Liver (tissue), 9 donors: ENCODE data around the gene DHX9. TPM values are rescaled to one million over a fixed set of nuclear protein-coding genes. Genes with fewer than 3 reads are reported as not detected.

ENCODE experiments used
- DNase-seq: peaks from one replicate; pipeline ENCODE4 v3.0.0-alpha.2; 2017; ENCODE audit warnings: low spot score
- H3K27ac ChIP-seq, 2 donors: one replicate each; pipeline ENCODE4 v1.7.0; 2013; ENCODE audit warnings: inconsistent platforms in 2 of 2, low read length in 2 of 2, control low read depth in 1 of 2, low read depth in 1 of 2, mild to moderate bottlenecking in 1 of 2
- H3K27me3 ChIP-seq, 4 donors: one replicate each; pipeline versions ENCODE4 v1.6.1 to v1.7.0; 2013; ENCODE audit warnings: low read length in 3 of 4, inconsistent platforms in 1 of 4, mild to moderate bottlenecking in 1 of 4, moderate library complexity in 1 of 4; ENCODE audit not compliant: control insufficient read depth in 4 of 4, insufficient read depth in 4 of 4
- H3K36me3 ChIP-seq, 4 donors: one replicate each; pipeline versions ENCODE4 v1.6.1 to v1.7.0; 2013; ENCODE audit warnings: low read length in 3 of 4, mild to moderate bottlenecking in 3 of 4, low read depth in 1 of 4, moderate library complexity in 1 of 4; ENCODE audit not compliant: control insufficient read depth in 4 of 4, insufficient read depth in 3 of 4
- H3K4me1 ChIP-seq, 4 donors: one replicate each; pipeline versions ENCODE4 v1.6.1 to v1.7.0; 2013; ENCODE audit warnings: low read length in 3 of 4, mild to moderate bottlenecking in 3 of 4, moderate library complexity in 1 of 4; ENCODE audit not compliant: control insufficient read depth in 4 of 4, insufficient read depth in 4 of 4
- H3K4me3 ChIP-seq, 3 donors: one replicate each; pipeline versions ENCODE4 v1.6.1 to v1.7.0; 2013; ENCODE audit warnings: low read length in 3 of 3, control low read depth in 1 of 3, low read depth in 1 of 3, mild to moderate bottlenecking in 1 of 3
- H3K9ac ChIP-seq, 2 donors: one replicate each; pipeline ENCODE4 v1.7.0; 2013; ENCODE audit warnings: low read length in 2 of 2, mild to moderate bottlenecking in 2 of 2, moderate library complexity in 2 of 2, control low read depth in 1 of 2, low read depth in 1 of 2
- H3K9me3 ChIP-seq, 4 donors: one replicate each; pipeline versions ENCODE4 v1.6.1 to v1.7.0; 2013; ENCODE audit warnings: low read length in 3 of 4; ENCODE audit not compliant: control insufficient read depth in 4 of 4
- ATF3 ChIP-seq: IDR thresholded peaks from 2 replicates; pipeline ENCODE4 v1.6.1; 2016; ENCODE audit warnings: antibody characterized with exemption
- CTCF ChIP-seq: fragments of 150-350 bp; IDR thresholded peaks from 2 replicates; pipeline ENCODE4 v1.5.1; 2017; ENCODE audit warnings: improper control_type of control experiment, low read depth, low read length; ENCODE audit not compliant: missing input control
- EGR1 ChIP-seq, 2 donors: IDR thresholded peaks; 2 replicates each; pipeline ENCODE4 v1.6.1; 2016 to 2018; ENCODE audit warnings: antibody characterized with exemption in 2 of 2, low read depth in 2 of 2
- FOXA1 ChIP-seq: IDR thresholded peaks from 2 replicates; pipeline ENCODE4 v1.6.1; 2016; ENCODE audit warnings: antibody characterized with exemption
- FOXA2 ChIP-seq: IDR thresholded peaks from 2 replicates; pipeline ENCODE4 v1.6.1; 2016; ENCODE audit warnings: antibody characterized with exemption
- GABPA ChIP-seq, 2 donors: IDR thresholded peaks in 1 of 2; conservative IDR thresholded peaks in 1 of 2; 2 replicates each; pipeline ENCODE4 v1.6.1; 2016; ENCODE audit warnings: antibody characterized with exemption in 2 of 2, mild to moderate bottlenecking in 1 of 2, moderate library complexity in 1 of 2
- HNF4A ChIP-seq, 2 donors: conservative IDR thresholded peaks; 2 replicates each; pipeline ENCODE4 v1.6.1; 2016; ENCODE audit warnings: antibody characterized with exemption in 2 of 2, mild to moderate bottlenecking in 2 of 2
- HNF4G ChIP-seq: IDR thresholded peaks from 2 replicates; pipeline ENCODE4 v1.6.1; 2016; ENCODE audit warnings: antibody characterized with exemption
- JUND ChIP-seq, 2 donors: IDR thresholded peaks; 2 replicates each; pipeline ENCODE4 v1.6.1; 2016; ENCODE audit warnings: antibody characterized with exemption in 2 of 2
- MAX ChIP-seq: IDR thresholded peaks from 2 replicates; pipeline ENCODE4 v1.6.1; 2016; ENCODE audit warnings: antibody characterized with exemption
- NR2F2 ChIP-seq: IDR thresholded peaks from 2 replicates; pipeline ENCODE4 v1.6.1; 2016; ENCODE audit warnings: antibody characterized with exemption
- RAD21 ChIP-seq, 2 donors: IDR thresholded peaks; 2 replicates each; pipeline ENCODE4 v1.6.1; 2016; ENCODE audit warnings: antibody characterized with exemption in 2 of 2, mild to moderate bottlenecking in 2 of 2
- RXRA ChIP-seq, 2 donors: IDR thresholded peaks; 2 replicates each; pipeline ENCODE4 v1.6.1; 2017 to 2018; ENCODE audit warnings: antibody characterized with exemption in 2 of 2, mild to moderate bottlenecking in 1 of 2
- SP1 ChIP-seq: IDR thresholded peaks from 2 replicates; pipeline ENCODE4 v1.6.1; 2018; ENCODE audit warnings: antibody characterized with exemption, mild to moderate bottlenecking
- TAF1 ChIP-seq: conservative IDR thresholded peaks from 2 replicates; pipeline ENCODE4 v1.6.1; 2016; ENCODE audit warnings: antibody characterized with exemption, mild to moderate bottlenecking
- YY1 ChIP-seq: IDR thresholded peaks from 2 replicates; pipeline ENCODE4 v1.6.1; 2016; ENCODE audit warnings: antibody characterized with exemption, mild to moderate bottlenecking
- ZBTB33 ChIP-seq: IDR thresholded peaks from 2 replicates; pipeline ENCODE4 v1.6.1; 2016; ENCODE audit warnings: antibody characterized with exemption
- WGBS: extraction: QIAGEN DNeasy Blood & Tissue Kit; methylation state at CpG from one replicate; pipeline ENCODE4 v1.1.7; 2013; 5-methylcytosine and 5-hydroxymethylcytosine counted together
- polyA plus RNA-seq, 2 donors: library from polyadenylated mRNA; stranded (reverse) in 1 of 2; unstranded in 1 of 2; fragments of 200-250 nt in 1 of 2; fragments of >200 nt in 1 of 2; fragmentation: Nextera tagmentation in 1 of 2; extraction: Ambion mirVana in 1 of 2; gene quantifications; one replicate each; pipeline versions ENCODE4 v1.2.1 to v1.2.3, GENCODE V29; 2013 to 2015
- total RNA-seq, 2 donors: library from RNA; depleted of rRNA; stranded (reverse); fragments of >200 nt; gene quantifications; one replicate each; pipeline ENCODE4 v1.2.3, GENCODE V29; 2014
- TF ChIP-seq, protein P1 (sequence below): IDR thresholded peaks from 2 replicates; pipeline ENCODE4 v1.6.1; 2016; ENCODE audit warnings: antibody characterized with exemption, mild to moderate bottlenecking
- donor health status: healthy.
- donor health status: healthy.
- donor health status: healthy.
- donor health status: healthy.
- donor health status: healthy.

Gene DHX9
- total and polyA plus RNA-seq, 4 donors, result 23.1 to 108 (median 47.3) TPM

DNA sequence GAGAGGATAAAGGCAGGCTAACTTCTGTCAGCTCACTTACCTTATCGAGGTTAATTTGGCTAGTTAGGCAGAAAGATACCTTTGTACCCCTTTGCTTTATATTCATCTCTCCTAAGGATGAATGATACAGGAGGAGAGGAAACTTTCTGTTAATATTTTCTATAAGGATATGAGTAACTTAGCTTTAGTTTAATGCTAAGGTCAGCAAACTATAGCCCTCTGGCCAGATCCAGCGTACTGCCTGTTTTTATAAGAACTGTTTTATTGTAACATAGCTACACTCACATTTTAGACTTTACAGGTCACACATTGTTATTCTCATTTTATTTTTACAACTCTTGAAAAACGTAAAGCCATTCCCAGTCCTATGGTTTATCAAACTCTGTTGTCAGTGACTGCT, 18.1 kb downstream of the DHX9 start:
- H3K27me3 ChIP-seq, result no peaks in the 10 kb centered on the region
- H3K9ac ChIP-seq, result no peak overlapping the region
- no peak overlapping the region for H3K27ac ChIP-seq
- TF ChIP-seq RAD21 (IDR thresholded peaks at IDR 0.05), result no peak
- no peak for TF ChIP-seq HNF4G
- TF ChIP-seq GABPA (IDR thresholded peaks at IDR 0.05 in 1 of 2, conservative IDR thresholded peaks at IDR 0.05 in 1 of 2), result no peak
- TF ChIP-seq JUND (IDR thresholded peaks at IDR 0.05), result no peak
- TF ChIP-seq FOXA2, result no peak
- TF ChIP-seq, protein P1, sequence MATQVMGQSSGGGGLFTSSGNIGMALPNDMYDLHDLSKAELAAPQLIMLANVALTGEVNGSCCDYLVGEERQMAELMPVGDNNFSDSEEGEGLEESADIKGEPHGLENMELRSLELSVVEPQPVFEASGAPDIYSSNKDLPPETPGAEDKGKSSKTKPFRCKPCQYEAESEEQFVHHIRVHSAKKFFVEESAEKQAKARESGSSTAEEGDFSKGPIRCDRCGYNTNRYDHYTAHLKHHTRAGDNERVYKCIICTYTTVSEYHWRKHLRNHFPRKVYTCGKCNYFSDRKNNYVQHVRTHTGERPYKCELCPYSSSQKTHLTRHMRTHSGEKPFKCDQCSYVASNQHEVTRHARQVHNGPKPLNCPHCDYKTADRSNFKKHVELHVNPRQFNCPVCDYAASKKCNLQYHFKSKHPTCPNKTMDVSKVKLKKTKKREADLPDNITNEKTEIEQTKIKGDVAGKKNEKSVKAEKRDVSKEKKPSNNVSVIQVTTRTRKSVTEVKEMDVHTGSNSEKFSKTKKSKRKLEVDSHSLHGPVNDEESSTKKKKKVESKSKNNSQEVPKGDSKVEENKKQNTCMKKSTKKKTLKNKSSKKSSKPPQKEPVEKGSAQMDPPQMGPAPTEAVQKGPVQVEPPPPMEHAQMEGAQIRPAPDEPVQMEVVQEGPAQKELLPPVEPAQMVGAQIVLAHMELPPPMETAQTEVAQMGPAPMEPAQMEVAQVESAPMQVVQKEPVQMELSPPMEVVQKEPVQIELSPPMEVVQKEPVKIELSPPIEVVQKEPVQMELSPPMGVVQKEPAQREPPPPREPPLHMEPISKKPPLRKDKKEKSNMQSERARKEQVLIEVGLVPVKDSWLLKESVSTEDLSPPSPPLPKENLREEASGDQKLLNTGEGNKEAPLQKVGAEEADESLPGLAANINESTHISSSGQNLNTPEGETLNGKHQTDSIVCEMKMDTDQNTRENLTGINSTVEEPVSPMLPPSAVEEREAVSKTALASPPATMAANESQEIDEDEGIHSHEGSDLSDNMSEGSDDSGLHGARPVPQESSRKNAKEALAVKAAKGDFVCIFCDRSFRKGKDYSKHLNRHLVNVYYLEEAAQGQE, result no peak
- TF ChIP-seq ATF3, result no peak
- TF ChIP-seq RXRA (IDR thresholded peaks at IDR 0.05), result no peak
- TF ChIP-seq CTCF, result no peak
- H3K4me1 ChIP-seq, result peaks cover 0 to 5% (median 0%) of the 10 kb centered on the region in 4 donors
- no peak for DNase-seq
- H3K36me3 ChIP-seq, result peaks cover 9 to 95% (median 91%) of the 10 kb centered on the region in 4 donors
- no peak overlapping the region for H3K4me3 ChIP-seq
- H3K9me3 ChIP-seq, result no peaks in the 10 kb centered on the region
- 96% methylated on average over 3 of the region's 3 CpGs for WGBS

DNA sequence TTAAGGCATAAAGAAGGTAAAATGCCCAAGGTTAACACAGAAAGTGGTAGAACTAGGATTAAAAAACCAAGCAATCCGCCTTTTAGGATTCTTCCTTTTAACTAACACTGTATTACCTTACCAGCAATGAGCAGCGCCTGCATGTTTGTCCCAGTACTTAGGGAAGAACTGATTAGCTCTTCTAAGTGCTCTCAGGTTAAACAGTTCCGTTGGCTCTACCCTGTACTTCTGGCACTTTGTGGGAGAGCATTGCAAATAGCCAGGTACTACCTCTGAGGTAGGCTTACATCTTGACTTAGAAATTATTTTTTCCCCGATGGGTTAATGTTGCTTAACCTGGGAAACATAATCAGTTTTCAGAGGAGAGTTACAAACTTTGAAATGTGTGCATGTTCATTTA, 21.5 kb downstream of the DHX9 start:
- DNase-seq, result no peak
- no peak overlapping the region for H3K9ac ChIP-seq
- no peak overlapping the region for H3K4me3 ChIP-seq
- H3K27me3 ChIP-seq, result no peaks in the 10 kb centered on the region
- H3K9me3 ChIP-seq, result no peaks in the 10 kb centered on the region
- no peak for TF ChIP-seq NR2F2
- TF ChIP-seq GABPA (IDR thresholded peaks at IDR 0.05 in 1 of 2, conservative IDR thresholded peaks at IDR 0.05 in 1 of 2), result no peak
- no peak for TF ChIP-seq ATF3
- TF ChIP-seq TAF1, result no peak
- TF ChIP-seq SP1, result no peak
- no peak for TF ChIP-seq RXRA (IDR thresholded peaks at IDR 0.05)
- no peak for TF ChIP-seq CTCF
- TF ChIP-seq YY1, result no peak
- no peak for TF ChIP-seq ZBTB33
- no peak for TF ChIP-seq HNF4A (conservative IDR thresholded peaks at IDR 0.05)
- no peak for TF ChIP-seq HNF4G
- TF ChIP-seq JUND (IDR thresholded peaks at IDR 0.05), result no peak
- no peak for TF ChIP-seq MAX
- TF ChIP-seq FOXA1, result no peak
- TF ChIP-seq EGR1 (IDR thresholded peaks at IDR 0.05; ENCODE audit: low read depth in 2 of 2), result no peak
- TF ChIP-seq FOXA2, result no peak
- no peak overlapping the region for H3K27ac ChIP-seq
- WGBS, result 97% methylated on average over 4 of the region's 4 CpGs
- no peaks in the 10 kb centered on the region for H3K4me1 ChIP-seq
- peaks cover 8 to 95% (median 85%) of the 10 kb centered on the region in 4 donors for H3K36me3 ChIP-seq
